ENCODE results near the gene RAD18. TPM values are rescaled to one million over a fixed set of nuclear protein-coding genes. Genes with fewer than 3 reads are reported as not detected.

The RAD18 gene, protein sequence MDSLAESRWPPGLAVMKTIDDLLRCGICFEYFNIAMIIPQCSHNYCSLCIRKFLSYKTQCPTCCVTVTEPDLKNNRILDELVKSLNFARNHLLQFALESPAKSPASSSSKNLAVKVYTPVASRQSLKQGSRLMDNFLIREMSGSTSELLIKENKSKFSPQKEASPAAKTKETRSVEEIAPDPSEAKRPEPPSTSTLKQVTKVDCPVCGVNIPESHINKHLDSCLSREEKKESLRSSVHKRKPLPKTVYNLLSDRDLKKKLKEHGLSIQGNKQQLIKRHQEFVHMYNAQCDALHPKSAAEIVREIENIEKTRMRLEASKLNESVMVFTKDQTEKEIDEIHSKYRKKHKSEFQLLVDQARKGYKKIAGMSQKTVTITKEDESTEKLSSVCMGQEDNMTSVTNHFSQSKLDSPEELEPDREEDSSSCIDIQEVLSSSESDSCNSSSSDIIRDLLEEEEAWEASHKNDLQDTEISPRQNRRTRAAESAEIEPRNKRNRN
- total RNA-seq (ENCODE audit: insufficient read depth, low replicate concordance), result 38.3 TPM

DNA sequence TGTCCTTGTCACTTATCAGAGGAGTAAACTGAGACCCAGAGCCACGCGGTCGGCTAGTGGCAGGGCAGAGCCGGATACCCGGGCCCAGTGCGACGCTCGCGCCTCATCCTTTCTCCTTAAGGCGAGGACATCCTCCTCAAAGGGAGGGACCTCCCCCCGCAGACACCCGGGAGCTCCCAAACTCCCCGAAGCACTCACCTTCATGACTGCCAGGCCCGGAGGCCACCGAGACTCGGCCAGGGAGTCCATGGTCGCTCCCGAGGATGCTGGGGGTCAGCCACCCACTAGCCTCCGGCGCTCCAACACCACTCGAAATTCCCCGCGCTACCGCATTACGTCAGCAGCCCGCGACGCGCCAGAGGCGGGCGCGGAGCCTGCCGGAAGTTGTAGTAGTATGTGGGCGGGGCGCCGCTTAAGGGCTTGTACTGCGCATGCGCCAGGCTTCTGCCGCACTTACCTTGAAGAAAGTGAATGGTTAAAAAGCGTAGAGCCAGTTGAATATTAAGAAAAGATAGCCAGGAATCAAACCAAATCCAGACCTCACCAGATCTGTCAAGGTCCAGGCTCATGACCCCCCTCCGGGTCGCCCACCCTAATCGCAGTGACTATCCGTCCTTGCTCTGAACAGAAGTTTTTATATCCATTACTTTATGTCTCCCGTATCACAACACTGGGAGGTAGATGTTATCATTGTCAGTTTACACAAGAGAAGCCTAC, at the start of gene RAD18:
Gene RAD18 (minus strand): TSS at position 336 of the 717 bp plus-strand sequence. CDS start 87 bp downstream, at position 249.
- peak; percentile 91 for DNase-seq (ENCODE audit: low spot score)

DNA sequence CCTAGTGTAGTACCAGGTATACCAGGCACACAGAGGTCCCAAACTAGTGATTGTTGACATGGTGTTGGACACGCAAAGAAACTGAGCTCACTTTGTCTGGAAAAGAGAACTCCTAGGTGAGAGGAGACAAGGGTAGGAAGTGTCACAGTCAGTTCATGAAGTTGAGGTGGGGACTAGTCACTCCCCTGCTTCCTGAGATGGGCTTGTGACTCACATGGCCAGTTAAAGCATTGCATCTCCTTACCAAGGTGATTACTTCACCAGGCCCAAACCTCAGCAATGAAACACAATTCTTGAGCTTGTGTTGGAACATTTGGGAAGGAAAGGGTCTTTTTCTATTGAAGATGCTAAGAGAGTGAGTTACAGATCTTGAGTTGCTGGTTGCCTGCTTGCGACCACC, 49.2 kb upstream of the RAD18 start:
- no peak for DNase-seq (ENCODE audit: low spot score)

DNA sequence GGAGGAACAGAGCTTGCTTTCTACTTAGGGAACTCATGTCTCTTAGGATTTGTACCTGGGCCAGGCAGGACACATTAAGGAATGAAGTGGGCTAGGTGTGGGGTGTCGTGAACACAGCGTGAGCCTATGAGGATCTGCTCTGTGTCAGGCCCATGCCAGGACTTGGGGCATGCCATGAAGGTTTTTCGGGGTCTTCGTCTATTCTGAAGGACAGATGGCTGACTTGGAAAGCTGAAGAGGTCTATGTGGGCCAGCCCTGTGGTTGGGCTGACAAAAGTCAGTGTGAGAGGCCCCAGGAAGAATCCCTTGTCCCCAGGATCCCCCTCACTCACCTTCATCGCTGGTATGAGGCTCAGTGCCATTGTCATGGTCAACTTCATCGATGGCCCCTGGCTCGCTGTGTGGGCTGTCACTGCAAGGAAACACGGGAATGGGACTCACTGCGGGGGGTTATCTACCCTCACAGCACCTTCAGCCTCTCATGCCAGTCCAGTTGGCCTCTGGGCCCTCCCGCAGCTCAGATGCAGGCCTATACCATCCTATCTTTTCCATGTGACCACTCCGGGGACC, 46.8 kb upstream of the RAD18 start:
- no peak for DNase-seq (ENCODE audit: low spot score)

DNA sequence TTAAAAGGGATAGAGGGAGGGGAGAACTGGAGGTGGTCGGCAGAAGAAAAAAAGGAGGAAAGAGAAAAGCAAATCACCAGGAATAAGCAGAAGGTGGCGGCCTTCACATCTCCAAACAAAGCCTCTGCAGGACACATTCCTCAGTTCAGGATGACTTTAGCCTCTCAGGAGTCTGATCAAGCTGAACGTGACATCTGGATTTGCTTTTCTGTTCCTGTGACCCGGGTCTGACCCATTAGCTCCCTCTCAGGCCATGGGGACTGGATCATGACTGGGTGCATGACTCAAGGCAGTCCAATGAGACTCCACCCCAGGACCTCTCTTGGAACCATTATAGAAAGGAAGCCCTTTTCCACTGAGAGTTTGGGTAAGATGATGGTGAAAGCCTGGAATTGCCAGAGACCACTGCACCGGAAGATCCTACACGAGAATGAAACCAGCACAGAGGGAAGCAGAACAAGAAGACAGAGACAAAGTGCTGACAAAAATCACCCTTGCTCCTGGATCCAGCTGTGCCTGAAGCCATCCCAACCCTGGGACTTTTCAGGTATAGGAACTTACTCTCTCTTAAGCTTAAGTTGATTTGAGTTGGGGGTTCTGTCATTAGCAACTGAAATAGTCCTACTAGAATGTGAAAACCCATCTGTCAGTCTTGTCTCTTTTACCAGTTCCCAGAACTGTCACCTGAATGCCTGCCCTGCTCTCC, 45.4 kb upstream of the RAD18 start:
- DNase-seq (ENCODE audit: low spot score), result no peak

DNA sequence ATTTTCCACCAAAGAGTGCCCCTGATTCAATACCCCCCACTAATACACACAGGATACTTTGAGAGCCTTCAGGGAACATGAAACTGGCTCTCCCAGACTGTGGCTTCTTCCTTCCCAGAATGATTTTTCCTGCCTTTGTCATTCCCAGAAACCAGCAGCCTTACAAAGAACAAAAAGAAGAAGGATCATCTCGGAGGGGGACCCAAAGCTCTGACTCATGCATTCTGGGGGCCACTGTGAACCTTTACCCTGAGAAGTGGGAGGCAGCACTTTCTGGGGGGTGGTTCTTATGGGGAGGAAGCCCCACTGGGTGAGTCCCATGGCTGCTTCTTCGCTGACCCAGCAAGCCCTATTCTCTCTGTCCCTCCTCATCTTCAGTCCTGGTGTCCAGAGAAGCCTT, 44.7 kb upstream of the RAD18 start:
- no peak for DNase-seq (ENCODE audit: low spot score)

DNA sequence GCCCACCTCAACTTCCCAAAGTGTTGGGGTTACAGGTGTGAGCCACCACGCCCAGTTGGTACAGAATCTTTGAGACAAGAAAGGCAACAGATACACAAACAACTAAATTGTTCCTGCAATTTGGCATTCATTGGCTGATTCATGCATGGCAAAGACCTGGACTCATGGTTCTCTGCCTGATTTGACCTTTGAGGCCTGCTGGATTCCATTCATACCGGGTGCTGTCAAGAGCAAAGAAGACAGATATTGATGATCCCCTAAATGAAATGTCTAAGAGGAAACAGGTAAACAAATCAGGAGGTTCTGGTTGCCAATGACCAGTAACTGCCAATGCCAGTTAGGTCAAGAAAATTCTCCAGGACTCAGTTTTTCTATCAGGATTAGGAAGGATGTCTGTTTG, 43.9 kb upstream of the RAD18 start:
- DNase-seq (ENCODE audit: low spot score), result no peak

DNA sequence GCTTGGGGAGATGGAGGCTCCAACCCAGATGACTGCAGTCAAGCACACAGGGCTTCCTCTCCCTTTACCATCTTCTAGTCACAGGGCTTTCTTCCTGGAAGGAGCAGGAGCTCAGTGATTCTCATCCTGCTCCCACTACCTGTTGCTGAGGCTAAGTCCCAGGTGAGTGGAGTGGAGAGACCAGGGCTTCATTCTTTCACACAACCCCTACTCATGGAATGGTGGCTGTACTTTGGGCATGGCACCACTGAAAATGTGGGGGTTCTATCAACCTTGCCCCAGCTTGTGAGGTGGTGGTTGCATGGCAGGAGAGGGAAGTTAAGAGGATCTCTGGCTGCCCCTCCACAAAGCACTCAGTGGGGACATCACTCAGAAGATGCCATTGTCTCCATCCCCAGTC, 36.8 kb upstream of the RAD18 start:
- no peak for DNase-seq (ENCODE audit: low spot score)

DNA sequence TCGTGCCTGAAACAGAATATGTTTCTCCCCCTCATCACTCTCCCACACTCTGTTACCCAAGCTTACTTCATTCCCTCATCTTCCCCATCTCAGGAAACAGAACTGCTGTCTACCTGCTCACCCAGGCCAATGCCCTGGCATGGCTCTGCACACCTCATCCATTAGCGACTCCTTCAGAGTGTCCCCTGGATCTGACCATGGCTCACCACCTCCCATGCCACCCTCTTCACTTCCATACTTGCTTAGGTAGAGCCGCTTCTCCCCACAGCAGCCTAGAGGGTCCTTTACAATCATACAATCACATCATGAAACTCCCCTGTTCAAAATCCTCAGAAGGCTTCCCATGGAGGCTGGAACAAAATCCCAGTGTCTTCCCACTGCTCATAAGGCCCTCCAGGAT, 33.9 kb upstream of the RAD18 start:
- no peak for DNase-seq (ENCODE audit: low spot score)

DNA sequence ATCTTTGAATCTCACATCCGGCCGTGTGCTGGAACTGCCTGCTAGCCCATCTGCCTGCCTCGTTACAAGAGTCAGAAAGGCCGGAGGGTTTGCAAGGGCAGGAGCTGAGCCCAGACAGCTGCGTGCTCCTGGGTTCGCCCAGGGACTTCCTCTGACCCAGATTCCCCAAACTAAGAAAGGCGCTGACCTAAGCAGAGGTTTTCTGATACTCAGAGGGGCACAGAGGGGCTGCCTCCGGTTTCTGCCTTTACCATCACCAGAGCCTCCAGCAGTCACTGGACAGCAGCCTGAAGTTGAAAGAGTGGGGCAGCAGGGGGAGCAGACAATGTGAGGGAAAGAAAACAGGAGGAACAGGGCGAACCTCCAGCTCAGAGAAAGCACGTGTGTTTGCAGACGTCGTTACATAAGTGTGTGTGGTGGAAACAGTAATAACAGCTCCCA, 33.4 kb upstream of the RAD18 start:
- DNase-seq (ENCODE audit: low spot score), result peak; percentile 83

DNA sequence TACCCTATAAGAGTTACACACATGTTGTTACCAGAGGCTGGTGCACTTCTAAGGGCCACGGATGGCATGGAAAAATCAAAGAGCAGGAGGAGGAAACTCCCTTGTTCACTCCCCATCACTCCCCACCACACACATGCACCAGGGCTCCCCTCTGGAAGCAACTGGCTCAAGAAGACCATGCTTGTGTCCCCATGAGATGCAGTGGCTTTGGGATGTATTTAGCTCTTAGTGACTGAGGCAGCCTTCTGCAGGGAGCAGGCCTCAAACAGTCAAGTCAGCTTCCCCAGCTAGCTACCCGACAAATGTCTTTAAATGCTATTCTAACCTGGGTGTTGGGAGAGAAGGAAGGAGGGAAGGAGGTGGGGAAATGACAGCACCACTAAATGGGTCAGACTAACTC, 32.9 kb upstream of the RAD18 start:
- DNase-seq (ENCODE audit: low spot score), result no peak

DNA sequence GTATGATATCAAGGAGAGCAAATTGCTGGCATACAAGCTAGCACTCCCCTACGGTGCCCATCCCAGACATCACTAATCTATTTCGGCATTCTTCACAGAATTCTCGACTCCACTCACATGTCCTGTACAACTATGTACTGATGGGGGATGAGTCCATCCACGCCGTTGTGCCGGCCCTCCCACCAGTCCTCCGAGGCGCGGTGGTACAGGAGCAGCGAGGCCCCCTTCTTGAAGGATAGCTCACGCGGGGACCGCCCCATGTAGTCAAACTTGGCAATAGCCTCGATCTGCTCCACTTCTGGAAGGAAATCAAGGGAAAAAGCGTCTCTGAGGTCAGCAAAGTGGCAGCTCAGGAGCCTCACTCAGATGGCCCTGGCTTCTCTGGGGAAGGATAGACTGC, 31.0 kb upstream of the RAD18 start:
- DNase-seq (ENCODE audit: low spot score), result no peak

DNA sequence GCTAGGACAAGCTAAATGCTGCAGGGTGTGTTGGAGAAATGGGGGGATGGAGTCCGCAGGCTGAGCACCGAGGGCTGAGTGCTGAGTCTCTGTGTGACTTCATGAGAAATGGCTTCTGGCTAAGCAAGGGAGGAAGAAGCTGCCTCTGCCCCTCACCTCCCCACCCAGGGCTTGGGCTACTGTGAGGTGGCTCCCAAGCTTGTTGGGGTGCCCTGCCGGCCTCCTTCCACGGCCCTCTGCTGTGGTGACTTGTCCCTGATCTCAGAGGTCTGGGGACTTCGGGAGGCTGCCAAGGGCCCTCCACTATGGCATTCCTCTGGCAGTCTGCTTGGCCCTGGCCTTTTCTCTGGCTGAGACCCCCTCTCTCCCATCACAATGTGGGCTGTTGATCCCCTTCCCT, 30.1 kb upstream of the RAD18 start:
- DNase-seq (ENCODE audit: low spot score), result no peak

DNA sequence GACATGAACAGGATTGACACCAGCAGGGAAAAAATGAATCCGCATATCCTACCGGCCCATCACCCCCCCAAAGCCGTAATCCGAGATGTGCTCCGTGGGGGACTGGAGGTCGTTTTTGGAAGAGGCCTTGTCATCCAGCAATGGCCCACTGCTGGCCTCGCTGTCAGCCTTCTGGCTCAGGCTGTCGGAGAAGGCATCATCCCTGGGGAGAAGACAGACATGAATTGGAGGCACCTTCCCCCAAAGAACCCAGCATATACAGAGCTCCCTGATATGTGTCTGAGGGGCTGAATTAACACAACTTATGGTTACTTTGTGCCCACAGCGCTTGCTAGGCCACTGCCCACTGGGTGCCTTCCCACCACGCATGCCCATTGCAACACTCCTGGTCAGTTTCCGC, 29.6 kb upstream of the RAD18 start:
- DNase-seq (ENCODE audit: low spot score), result no peak

DNA sequence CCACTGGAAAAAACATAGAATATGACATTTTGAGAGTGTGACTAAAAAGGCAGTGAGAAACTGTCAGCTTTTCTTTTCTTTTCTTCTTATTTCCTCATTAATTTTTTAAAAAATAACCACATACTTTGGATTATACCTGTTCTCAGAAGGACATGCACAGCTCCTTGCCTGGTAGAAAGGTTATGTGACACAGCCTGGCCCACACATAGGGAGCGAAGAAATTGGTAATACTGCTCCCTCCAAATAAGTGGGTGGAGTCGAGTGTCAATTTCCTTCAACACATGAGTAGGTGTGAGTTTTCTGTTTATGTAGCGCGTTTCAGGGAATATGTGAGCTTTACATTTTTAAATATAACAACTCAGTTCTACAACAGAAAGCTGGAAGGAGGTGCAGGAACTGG, 28.9 kb upstream of the RAD18 start:
- no peak for DNase-seq (ENCODE audit: low spot score)

DNA sequence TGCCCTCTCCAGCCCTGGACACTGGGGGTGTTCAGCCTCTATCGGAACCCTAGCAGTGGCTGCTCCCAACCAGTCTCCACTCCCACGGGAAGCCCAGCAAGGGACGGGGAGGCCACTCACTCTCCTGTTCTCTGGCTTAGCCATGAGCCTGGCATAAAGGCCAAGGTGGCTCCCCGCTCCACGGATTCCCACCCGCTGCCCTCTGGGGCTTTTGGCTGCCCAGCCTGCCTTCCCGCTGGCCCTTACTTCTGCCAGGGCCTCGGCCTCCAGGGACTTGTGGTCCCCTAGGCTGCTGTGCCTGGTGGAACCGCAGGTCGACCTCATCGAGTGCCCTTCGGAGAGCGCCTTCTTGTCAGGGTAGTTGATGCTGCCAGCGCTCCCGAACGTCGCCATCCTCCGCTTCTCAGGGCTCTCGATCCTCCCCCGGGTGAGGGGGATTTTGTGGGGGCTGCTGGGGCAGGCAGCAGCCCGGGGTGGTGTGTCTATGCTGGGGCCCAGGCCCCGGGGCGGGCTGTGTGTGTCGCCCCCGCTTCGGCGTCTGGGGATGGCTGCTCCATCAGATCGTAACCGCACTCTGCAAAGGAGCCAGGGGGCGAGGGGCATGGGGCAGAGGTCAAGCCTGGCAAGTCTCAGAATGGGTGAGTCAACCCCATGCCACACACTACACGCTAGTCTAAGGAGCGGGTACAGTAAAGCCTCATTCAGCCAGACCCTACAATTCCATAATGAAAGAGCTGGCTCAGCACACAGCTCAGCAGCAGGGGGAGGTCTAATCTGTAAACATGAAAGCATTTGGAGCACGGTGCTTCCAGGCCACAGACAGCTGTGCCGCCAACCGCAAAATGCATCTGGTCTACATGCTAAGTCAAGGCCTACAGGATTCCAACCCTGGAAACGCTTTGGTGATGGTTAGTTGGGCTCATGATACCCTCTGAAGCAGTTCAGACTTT, 27.3 kb upstream of the RAD18 start:
- DNase-seq (ENCODE audit: low spot score), result peak; percentile 95

DNA sequence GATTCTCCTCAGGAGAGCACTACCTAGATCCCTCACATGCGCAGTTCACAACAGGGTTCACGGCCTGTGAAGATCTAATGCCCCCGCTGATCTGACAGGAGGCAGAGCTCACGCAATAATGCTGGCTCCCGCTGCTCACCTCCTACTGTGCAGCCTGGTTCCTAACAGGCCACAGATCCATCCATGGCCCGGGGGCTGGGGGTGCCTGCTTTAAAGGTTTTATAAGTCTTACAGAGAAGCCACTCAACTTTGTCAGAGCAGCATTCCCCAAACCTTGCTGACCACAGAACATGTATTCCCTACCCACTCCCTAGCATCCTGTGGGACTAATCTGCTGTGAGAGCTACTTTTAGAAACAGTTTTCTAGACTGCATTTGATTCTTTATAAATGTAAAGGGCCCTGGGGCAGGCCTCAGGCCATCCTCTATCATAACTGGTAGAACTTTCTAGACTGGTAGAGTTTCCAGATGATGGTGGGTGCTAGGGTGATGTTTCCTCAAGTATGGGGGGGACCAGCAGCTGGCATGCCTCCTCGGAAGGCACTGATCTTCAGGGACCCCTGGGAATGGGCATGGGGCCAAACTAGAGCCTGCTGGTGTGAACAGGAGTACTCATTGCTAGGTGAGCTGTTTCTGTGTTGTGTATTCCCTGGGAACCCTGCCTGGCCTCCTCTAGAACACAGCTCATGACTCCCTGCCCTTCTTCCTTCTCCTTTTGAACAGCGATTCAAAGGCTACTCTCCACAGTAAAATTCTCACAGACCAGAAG, 25.7 kb upstream of the RAD18 start:
- peak; percentile 48 for DNase-seq (ENCODE audit: low spot score)

DNA sequence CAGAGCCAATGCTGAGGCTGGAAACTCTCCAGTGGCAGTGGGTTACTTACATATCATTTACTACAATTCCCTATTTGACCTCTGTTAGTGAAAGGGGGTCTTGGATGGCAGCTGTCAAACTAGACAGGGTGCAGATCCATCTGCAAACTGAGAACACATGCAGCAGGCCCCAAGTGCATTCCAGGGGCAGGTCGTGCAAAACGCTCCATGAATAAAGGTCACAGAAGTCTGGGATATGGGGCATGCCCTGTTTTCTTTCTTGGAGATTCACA, 25.0 kb upstream of the RAD18 start:
- DNase-seq (ENCODE audit: low spot score), result no peak

DNA sequence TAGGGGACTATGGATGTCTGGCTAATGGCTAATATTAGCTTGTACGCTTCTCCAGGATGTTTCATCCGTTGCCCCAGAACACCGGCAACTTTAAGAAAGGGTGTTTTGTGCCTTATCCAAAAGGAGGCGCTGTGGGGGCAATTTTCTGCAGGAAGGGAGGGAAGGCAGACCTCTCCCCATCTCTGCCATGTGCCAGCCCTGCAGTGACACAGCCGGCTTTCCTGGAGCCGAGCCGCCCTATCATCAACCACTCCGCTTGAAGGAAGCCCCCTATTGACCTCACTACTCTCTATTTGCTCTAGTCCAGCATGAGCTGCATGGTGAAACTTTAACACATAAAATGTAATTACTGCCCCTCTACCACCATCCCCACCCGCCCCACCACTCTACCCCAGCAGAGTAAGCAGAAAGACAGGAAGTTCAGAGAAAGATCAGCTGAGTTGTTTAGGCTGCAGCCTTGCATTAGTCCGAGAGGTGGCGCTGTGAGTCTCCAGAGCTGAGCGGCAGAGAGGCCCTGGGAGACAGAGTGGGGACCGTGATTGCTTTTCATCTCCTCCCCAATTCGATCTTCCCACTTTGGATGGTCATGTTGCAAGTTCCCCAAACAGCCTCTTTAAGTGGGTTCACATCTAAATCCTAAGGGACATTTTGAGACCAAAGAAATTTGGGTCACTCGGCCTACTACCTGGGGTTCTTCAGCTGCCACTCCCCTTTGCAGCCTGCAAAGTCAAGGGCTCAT, 24.5 kb upstream of the RAD18 start:
- DNase-seq (ENCODE audit: low spot score), result peak; percentile 80

DNA sequence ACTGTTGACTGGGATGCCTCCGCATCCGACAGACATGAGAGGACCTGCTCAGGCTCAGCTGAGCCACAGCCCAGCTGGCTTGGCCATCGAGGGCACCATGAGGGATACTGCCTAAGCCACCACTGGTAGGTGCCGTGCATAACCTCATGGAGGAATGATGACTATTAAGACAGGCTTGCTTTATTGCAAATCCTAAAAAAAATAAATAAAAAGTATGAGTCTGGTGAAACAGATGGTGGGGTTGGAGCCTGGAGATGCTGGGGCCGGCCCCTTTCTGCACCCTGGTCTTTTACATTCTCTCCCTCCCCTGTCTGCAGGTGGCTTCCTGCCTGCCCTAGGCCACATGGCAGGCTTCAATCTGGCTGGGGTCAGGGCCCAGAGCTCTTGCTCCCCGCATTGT, 24.0 kb upstream of the RAD18 start:
- DNase-seq (ENCODE audit: low spot score), result no peak

DNA sequence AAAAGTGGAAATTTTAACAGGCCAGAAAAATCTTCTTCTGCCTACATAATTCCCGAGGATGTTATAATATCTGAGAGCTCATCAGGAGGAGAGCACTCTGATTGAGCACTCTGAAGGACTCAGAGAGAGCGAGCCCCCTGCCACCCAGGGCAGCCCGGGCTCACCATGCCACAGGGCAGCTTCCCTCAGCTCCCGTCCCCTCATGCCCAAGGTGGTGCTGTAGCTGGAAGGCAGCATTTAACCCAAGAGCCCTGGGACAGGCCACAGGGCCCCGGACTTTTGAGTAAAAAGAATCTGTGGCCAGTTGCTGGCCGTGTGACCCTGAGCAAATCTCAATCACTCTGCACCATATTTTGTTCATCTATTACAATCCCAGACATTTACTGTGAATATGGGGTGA, 23.5 kb upstream of the RAD18 start:
- DNase-seq (ENCODE audit: low spot score), result no peak

Measured in umbilical cord (tissue), 2 donors.